GDM1 (cell line): ENCODE measurements around the gene MED8.
A peak's percentile ranks its signal among the peaks of the same experiment; 100 is the strongest.
"Not testable (repeated sequence)": the region's sequence is repeated elsewhere in the genome, so short reads cannot be mapped to it uniquely, and the experiment has no call there.

Source experiments
- DNase-seq: peaks from one replicate; lab custom pipeline; 2025; lab: John Stamatoyannopoulos, UW

The MED8 gene

GRCh38 chr1:43383449-43383848, 6.2 kb downstream of the MED8 start:
- DNase-seq, result no peak

GRCh38 chr1:43382027-43382779, 7.4 kb downstream of the MED8 start:
- DNase-seq, result no peak

GRCh38 chr1:43381612-43382011, 8.0 kb downstream of the MED8 start:
- peak; percentile 65 for DNase-seq

- no peak for DNase-seq
These were observed 10.1 kb downstream of the MED8 start for GRCh38 chr1:43379476-43379875.

GRCh38 chr1:43377831-43378230, 11.8 kb downstream of the MED8 start:
- DNase-seq, result no peak

GRCh38 chr1:43376723-43377235, 12.8 kb downstream of the MED8 start:
- no peak for DNase-seq

GRCh38 chr1:43373066-43373940, 16.3 kb downstream of the MED8 start:
- no peak for DNase-seq

- DNase-seq, result no peak
These were observed 17.4 kb downstream of the MED8 start for GRCh38 chr1:43372172-43372571.

GRCh38 chr1:43370564-43370963, 19.0 kb downstream of the MED8 start:
- DNase-seq, result no peak

GRCh38 chr1:43369779-43370178, 19.8 kb downstream of the MED8 start:
- not testable (repeated sequence) for DNase-seq

GRCh38 chr1:43368646-43369020, 21.0 kb downstream of the MED8 start:
- DNase-seq, result no peak

GRCh38 chr1:43367904-43368645, 21.5 kb downstream of the MED8 start, which contains the start of gene ELOVL1:
Gene ELOVL1, minus strand, starts transcription at chr1:43368011. Its CDS starts 2,402 bp downstream, at chr1:43365609.
- peak; percentile 91 for DNase-seq

- DNase-seq, result no peak
These were observed 22.3 kb downstream of the MED8 start for GRCh38 chr1:43367026-43367903.

- DNase-seq, result no peak
These were observed 23.0 kb downstream of the MED8 start for GRCh38 chr1:43366601-43367025.

GRCh38 chr1:43366179-43366578, 23.4 kb downstream of the MED8 start:
- no peak for DNase-seq

GRCh38 chr1:43365678-43366077, 23.9 kb downstream of the MED8 start:
- no peak for DNase-seq

- DNase-seq, result no peak
These were observed 25.6 kb downstream of the MED8 start for GRCh38 chr1:43363935-43364525.

GRCh38 chr1:43363283-43363934, 26.2 kb downstream of the MED8 start:
- DNase-seq, result no peak

- DNase-seq, result no peak
These were observed 29.0 kb downstream of the MED8 start for GRCh38 chr1:43360616-43361015.

GRCh38 chr1:43359696-43360095, 29.9 kb downstream of the MED8 start:
- DNase-seq, result no peak
